NCI-H1436 treated with DMSO at 0.1 percent for 48 hours (cell line): ENCODE measurements around the gene KPNB1.
A peak's percentile ranks its signal among the peaks of the same experiment; 100 is the strongest.

Experiments used
- DNase-seq: peaks from one replicate; lab custom pipeline; 2025; lab: John Stamatoyannopoulos, UW

Gene KPNB1

GRCh38 chr17:47636273-47637030 is 13.3 kb upstream of the KPNB1 start:
- no peak for DNase-seq

- no peak for DNase-seq
These were observed 10.8 kb upstream of the KPNB1 start for GRCh38 chr17:47638903-47639302.

- no peak for DNase-seq
These were observed 9.6 kb upstream of the KPNB1 start for GRCh38 chr17:47640076-47640475.

- DNase-seq = no peak
These were observed 8.5 kb upstream of the KPNB1 start for GRCh38 chr17:47641202-47641601.

GRCh38 chr17:47643116-47643515 is 6.6 kb upstream of the KPNB1 start:
- no peak for DNase-seq

- no peak for DNase-seq
These were observed 5.4 kb upstream of the KPNB1 start for GRCh38 chr17:47644324-47644723.

GRCh38 chr17:47649972-47650524 is 329 bp downstream of the KPNB1 start:
- no peak for DNase-seq

- DNase-seq = peak; percentile 80
These were observed 1.1 kb downstream of the KPNB1 start for GRCh38 chr17:47650525-47651522.

GRCh38 chr17:47651704-47652103 is 2.0 kb downstream of the KPNB1 start:
- DNase-seq = no peak

GRCh38 chr17:47652570-47652969 is 2.9 kb downstream of the KPNB1 start:
- no peak for DNase-seq

GRCh38 chr17:47653442-47653841 is 3.7 kb downstream of the KPNB1 start:
- DNase-seq = no peak

GRCh38 chr17:47654991-47655390 is 5.3 kb downstream of the KPNB1 start:
- no peak for DNase-seq

GRCh38 chr17:47660064-47660492 is 10.4 kb downstream of the KPNB1 start:
- DNase-seq = no peak

- DNase-seq = peak; percentile 31
These were observed 14.3 kb downstream of the KPNB1 start for GRCh38 chr17:47663912-47664623.

- DNase-seq = no peak
These were observed 14.9 kb downstream of the KPNB1 start for GRCh38 chr17:47664624-47664941.

- DNase-seq = no peak
These were observed 15.9 kb downstream of the KPNB1 start for GRCh38 chr17:47665655-47666054.

- DNase-seq = no peak
These were observed 19.4 kb downstream of the KPNB1 start for GRCh38 chr17:47669081-47669480.

GRCh38 chr17:47670064-47670463 is 20.3 kb downstream of the KPNB1 start:
- DNase-seq = no peak

GRCh38 chr17:47674499-47674898 is 24.8 kb downstream of the KPNB1 start:
- no peak for DNase-seq

GRCh38 chr17:47675380-47676198 is 25.9 kb downstream of the KPNB1 start:
- DNase-seq = no peak

- DNase-seq = no peak
These were observed 26.4 kb downstream of the KPNB1 start for GRCh38 chr17:47676199-47676472.
